ENCODE results near the gene SMPD2. TPM values are rescaled to one million over a fixed set of nuclear protein-coding genes. Genes with fewer than 3 reads are reported as not detected.

SMPD2 gene
- total RNA-seq, 1 experiment from 2014 or later = 14.7 TPM

DNA sequence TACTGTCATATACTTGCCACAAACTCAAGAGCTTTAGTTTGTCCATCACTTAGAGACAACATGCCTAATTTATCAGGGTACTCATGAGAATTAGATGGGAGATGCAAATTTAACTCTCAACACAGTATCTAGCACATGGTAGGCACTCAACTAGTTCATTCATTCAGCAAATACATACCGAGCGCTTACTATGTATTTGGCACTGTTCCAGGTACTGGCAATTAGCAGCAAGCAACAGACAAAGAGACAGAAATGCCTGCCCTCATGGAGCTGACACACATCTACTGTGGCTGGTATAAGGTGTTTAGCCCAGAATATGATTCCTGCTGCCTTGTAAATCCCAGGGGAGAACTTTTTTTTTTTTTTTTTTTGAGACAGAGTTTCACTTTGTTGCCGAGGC, 10.3 kb downstream of the SMPD2 start:
- ChIA-PET RAD21 (ENCODE audit: low non-redundant PET in 1 of 2, low total read pairs in 2 of 2, uncharacterized antibody in 2 of 2, unreplicated experiment in 2 of 2) (no interaction called here), CTCF (no interaction called here), POLR2A (no interaction called here)
- DNase-seq (ENCODE audit: low read depth, low spot score) (no peak), ATAC-seq (no peak)
- peaks cover 0 to 5% of the 10 kb centered on the region in 2 experiments; a peak in 1 of 4 replicates for H3K36me3 ChIP-seq (ENCODE audit: control insufficient read depth in 1 of 2, insufficient read depth in 2 of 2, low read length in 2 of 2)
- H3K9ac ChIP-seq (ENCODE audit: low read length) = no peak overlapping the region
- no peaks in the 10 kb centered on the region for H3K9me2 ChIP-seq (ENCODE audit: insufficient read depth)
- H3K27me3 ChIP-seq (ENCODE audit: insufficient read depth, low read length) = no peaks in the 10 kb centered on the region
- H3K4me2 ChIP-seq (ENCODE audit: low read length) = no peak overlapping the region
- intact Hi-C loops (cut with micrococcal nuclease) = no loop called here
- TF ChIP-seq POLR2AphosphoS5 (IDR thresholded peaks at IDR 0.05; ENCODE audit: low read depth, low read length) = no peak
- TF ChIP-seq, protein P1, sequence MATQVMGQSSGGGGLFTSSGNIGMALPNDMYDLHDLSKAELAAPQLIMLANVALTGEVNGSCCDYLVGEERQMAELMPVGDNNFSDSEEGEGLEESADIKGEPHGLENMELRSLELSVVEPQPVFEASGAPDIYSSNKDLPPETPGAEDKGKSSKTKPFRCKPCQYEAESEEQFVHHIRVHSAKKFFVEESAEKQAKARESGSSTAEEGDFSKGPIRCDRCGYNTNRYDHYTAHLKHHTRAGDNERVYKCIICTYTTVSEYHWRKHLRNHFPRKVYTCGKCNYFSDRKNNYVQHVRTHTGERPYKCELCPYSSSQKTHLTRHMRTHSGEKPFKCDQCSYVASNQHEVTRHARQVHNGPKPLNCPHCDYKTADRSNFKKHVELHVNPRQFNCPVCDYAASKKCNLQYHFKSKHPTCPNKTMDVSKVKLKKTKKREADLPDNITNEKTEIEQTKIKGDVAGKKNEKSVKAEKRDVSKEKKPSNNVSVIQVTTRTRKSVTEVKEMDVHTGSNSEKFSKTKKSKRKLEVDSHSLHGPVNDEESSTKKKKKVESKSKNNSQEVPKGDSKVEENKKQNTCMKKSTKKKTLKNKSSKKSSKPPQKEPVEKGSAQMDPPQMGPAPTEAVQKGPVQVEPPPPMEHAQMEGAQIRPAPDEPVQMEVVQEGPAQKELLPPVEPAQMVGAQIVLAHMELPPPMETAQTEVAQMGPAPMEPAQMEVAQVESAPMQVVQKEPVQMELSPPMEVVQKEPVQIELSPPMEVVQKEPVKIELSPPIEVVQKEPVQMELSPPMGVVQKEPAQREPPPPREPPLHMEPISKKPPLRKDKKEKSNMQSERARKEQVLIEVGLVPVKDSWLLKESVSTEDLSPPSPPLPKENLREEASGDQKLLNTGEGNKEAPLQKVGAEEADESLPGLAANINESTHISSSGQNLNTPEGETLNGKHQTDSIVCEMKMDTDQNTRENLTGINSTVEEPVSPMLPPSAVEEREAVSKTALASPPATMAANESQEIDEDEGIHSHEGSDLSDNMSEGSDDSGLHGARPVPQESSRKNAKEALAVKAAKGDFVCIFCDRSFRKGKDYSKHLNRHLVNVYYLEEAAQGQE (IDR thresholded peaks at IDR 0.05; ENCODE audit: low read depth) = no peak
- TF ChIP-seq EGR1 (IDR thresholded peaks at IDR 0.05; ENCODE audit: low read depth) = no peak
- no peak for TF ChIP-seq EZH2phosphoT487 (IDR thresholded peaks at IDR 0.05; ENCODE audit: borderline replicate concordance)
- no peak for TF ChIP-seq CEBPB (IDR thresholded peaks at IDR 0.05; ENCODE audit: low read depth)
- TF ChIP-seq ZNF274 (IDR thresholded peaks at IDR 0.05; ENCODE audit: low read depth, low read length) = no peak
- TF ChIP-seq SP1 (IDR thresholded peaks at IDR 0.05; ENCODE audit: low read depth) = no peak
- no peak for TF ChIP-seq CBX3 (IDR thresholded peaks at IDR 0.05; ENCODE audit: low read depth)
- TF ChIP-seq TCF7L2 (IDR thresholded peaks at IDR 0.05; ENCODE audit: borderline replicate concordance, extremely low read depth, insufficient read depth, insufficient read length) = no peak
- TF ChIP-seq ELF1 (IDR thresholded peaks at IDR 0.05; ENCODE audit: borderline replicate concordance, low read depth) = no peak
- TF ChIP-seq, protein P2, sequence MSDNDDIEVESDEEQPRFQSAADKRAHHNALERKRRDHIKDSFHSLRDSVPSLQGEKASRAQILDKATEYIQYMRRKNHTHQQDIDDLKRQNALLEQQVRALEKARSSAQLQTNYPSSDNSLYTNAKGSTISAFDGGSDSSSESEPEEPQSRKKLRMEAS (IDR thresholded peaks at IDR 0.05) = no peak
- no peak for TF ChIP-seq POLR2A (IDR thresholded peaks at IDR 0.05; ENCODE audit: borderline replicate concordance, extremely low read depth, insufficient read depth, insufficient read length)
- TF ChIP-seq ZFX (IDR thresholded peaks at IDR 0.05) = no peak
- no peak for TF ChIP-seq FOSL1 (IDR thresholded peaks at IDR 0.05; ENCODE audit: low read depth)
- TF ChIP-seq, protein P3, sequence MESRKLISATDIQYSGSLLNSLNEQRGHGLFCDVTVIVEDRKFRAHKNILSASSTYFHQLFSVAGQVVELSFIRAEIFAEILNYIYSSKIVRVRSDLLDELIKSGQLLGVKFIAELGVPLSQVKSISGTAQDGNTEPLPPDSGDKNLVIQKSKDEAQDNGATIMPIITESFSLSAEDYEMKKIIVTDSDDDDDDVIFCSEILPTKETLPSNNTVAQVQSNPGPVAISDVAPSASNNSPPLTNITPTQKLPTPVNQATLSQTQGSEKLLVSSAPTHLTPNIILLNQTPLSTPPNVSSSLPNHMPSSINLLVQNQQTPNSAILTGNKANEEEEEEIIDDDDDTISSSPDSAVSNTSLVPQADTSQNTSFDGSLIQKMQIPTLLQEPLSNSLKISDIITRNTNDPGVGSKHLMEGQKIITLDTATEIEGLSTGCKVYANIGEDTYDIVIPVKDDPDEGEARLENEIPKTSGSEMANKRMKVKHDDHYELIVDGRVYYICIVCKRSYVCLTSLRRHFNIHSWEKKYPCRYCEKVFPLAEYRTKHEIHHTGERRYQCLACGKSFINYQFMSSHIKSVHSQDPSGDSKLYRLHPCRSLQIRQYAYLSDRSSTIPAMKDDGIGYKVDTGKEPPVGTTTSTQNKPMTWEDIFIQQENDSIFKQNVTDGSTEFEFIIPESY (IDR thresholded peaks at IDR 0.05; ENCODE audit: extremely low read depth, insufficient replicate concordance, low read length) = no peak
- no peak for TF ChIP-seq EZH2 (IDR thresholded peaks at IDR 0.05)
- no peak for TF ChIP-seq JUND (IDR thresholded peaks at IDR 0.05)
- TF ChIP-seq, protein P4, sequence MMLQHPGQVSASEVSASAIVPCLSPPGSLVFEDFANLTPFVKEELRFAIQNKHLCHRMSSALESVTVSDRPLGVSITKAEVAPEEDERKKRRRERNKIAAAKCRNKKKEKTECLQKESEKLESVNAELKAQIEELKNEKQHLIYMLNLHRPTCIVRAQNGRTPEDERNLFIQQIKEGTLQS (IDR thresholded peaks at IDR 0.05) = no peak
- H3K4me3 ChIP-seq (replicated peaks in 1 of 2; ENCODE audit: low read depth in 1 of 2, low read length in 2 of 2) = no peak overlapping the region
- H3K9me3 ChIP-seq (ENCODE audit: control insufficient read depth in 1 of 2, insufficient read depth in 1 of 2, low read depth in 1 of 2, low read length in 2 of 2) = no peaks in the 10 kb centered on the region
- H4K20me1 ChIP-seq (ENCODE audit: insufficient read depth) = no peaks in the 10 kb centered on the region
- H2AFZ ChIP-seq (ENCODE audit: low read depth, low read length, poor library complexity, severe bottlenecking) = no peak overlapping the region
- no TSS peak for BruUV-seq (replicated peaks)
- no peak overlapping the region for H3K27ac ChIP-seq (ENCODE audit: low read depth, low read length)
- H3K4me1 ChIP-seq (ENCODE audit: control insufficient read depth in 1 of 2, insufficient read depth in 2 of 2, low read length in 2 of 2) = peaks cover 4 to 13% of the 10 kb centered on the region in 2 experiments; a peak in 2 of 4 replicates
- no peaks in the 10 kb centered on the region for H3K79me2 ChIP-seq (ENCODE audit: insufficient read depth, low read length)

Data from HCT116 (cell line).